ENCODE results near the gene POLN.

The POLN gene

DNA sequence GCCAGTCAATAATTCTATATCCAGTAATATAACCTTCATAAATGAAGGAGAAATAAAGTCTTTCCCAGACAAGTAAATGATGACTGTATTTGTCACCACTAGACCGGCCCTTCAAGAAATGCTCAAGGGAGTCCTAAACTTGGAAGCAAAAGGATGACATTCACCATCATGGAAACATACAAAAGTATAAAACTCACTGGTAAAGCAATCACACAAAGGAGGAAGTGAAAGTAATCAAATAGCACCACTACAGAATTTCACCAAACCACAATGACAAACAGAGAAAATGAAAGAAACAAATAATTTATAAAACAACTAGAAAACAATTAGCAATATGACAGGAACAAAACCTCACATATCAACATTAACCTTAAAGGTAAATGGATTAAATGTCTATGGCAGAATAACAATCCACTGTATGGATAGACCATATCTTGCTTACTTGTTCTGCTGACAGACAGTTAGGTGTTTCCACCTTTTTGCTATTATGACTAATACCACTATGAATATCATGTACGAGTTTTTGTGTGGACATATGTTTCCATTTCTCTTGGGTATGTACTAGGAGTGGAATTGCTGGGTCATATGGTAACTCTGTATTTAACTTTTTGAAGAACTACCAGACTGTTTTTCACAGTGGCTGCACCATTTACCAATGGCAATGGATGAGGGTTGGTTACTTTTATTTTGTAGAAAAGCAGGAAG, 137.9 kb downstream of the POLN start:
- Histone ChIP-seq H3K4me3 (no peak overlapping the region), H3K27ac (no peak overlapping the region)
- TF ChIP-seq, protein P1, sequence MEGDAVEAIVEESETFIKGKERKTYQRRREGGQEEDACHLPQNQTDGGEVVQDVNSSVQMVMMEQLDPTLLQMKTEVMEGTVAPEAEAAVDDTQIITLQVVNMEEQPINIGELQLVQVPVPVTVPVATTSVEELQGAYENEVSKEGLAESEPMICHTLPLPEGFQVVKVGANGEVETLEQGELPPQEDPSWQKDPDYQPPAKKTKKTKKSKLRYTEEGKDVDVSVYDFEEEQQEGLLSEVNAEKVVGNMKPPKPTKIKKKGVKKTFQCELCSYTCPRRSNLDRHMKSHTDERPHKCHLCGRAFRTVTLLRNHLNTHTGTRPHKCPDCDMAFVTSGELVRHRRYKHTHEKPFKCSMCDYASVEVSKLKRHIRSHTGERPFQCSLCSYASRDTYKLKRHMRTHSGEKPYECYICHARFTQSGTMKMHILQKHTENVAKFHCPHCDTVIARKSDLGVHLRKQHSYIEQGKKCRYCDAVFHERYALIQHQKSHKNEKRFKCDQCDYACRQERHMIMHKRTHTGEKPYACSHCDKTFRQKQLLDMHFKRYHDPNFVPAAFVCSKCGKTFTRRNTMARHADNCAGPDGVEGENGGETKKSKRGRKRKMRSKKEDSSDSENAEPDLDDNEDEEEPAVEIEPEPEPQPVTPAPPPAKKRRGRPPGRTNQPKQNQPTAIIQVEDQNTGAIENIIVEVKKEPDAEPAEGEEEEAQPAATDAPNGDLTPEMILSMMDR (IDR thresholded peaks at IDR 0.05), result no peak
- no peak for DNase-seq (ENCODE audit: low spot score)

DNA sequence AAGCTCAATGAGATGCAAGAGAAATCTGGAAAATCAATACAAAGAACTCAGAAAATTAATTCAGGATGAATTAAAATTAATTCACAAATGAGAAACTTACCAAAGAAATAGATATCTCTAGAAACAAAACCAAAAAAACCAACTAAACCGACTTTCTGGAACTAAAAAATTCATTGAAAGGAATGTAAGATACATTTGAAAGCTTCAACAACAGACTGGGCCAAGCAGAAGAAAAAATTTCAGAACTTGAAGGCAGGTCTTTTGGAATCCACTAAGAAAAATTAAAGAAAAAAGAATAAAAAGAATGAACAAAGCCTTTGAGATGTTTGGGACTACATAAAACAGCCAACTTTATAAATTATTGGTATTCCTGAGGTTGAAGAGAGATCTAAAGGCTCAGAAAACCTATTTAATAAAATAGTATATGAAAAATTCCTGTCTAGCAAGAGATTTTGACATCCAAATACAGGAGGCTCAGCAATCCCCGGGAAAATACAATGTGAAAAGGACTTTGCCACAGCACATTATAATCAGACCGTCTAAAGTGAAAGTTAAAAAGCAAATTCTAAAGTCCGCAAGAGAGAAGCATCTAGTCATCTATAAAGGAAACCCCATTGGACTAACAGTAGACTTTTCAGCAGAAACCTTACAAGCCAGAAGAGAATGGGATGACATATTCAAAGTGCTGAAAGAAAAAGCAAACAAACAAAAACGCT, 138.6 kb downstream of the POLN start:
- no peak overlapping the region for H3K4me3 ChIP-seq
- TF ChIP-seq, protein P1 (IDR thresholded peaks at IDR 0.05), result no peak
- no peak for DNase-seq (ENCODE audit: low spot score)
- no peak overlapping the region for H3K27ac ChIP-seq

DNA sequence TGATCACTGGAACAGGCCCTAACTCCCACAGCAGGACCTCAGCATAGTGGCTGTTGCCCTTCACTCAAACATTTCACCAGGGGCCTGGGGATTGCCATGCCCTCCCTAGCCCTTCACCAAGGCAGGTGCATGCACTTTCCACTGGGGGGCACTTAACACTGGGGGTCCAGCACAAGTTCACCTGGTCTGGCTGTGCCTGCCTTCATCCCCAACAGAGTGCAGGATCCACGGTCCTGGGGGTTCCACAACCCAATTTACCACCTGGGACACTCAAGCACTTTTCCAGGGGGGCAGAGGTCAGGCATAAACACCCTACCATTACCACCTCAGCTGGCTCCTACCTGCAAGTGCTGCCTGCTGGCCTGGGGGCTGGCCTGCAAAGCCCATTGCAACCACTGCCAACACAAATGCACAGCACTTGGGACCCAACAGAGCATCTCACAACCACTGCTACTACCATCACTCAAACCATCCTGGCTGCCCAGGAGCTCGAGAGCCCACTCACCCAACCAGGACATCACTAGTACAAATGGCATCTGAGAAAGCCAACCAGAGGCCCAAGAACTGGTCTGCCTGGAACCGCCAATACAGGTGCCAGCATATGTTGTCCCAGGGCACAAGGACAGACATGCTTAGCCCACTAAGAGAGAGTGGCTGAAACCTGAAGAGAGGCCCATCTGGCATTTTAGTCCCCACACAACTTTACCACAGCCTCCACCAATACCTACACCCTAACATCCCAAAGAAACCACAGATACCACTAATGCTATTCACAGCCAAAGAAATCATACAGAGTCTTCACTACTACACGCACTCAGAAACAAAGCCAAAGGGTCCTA, 139.7 kb downstream of the POLN start:
- DNase-seq (ENCODE audit: low spot score), result no peak
- TF ChIP-seq, protein P1 (IDR thresholded peaks at IDR 0.05), result no peak
- no peak overlapping the region for H3K27ac ChIP-seq
- no peak overlapping the region for H3K4me3 ChIP-seq

DNA sequence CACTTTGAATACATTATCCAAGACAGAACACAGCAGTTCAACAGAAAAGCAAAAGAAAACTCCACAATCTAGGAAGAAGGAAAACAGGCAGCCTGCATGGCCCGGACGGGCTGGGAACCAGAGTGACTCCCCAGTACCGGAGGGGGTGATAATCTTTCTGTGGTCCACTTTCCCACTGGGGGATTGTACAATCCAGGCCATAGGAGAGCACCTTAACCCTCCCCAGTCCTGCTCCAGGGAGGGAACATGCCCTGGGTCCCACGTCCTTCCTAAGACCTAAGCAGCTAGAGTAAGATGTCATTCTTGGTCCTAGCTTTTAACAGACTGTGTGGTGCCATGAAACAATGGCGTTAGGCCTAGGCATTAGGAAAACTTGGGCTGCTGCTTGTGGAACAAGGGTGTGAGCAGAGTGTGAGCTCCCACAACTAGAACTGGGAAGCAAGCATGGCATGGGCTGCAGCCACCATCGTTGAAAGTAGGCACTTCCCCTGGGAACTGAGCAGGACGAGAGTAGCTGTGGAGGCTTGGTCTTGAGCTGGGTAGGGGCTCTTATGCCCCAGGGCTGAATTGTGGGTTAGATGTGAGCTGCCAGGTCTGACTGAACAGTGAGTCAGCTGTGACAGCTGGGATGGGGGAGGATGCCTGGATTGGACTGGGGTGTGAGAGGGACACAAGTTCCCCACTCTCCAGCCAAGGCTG, 140.4 kb downstream of the POLN start:
- Histone ChIP-seq H3K27ac (no peak overlapping the region), H3K4me3 (no peak overlapping the region)
- DNase-seq (ENCODE audit: low spot score), result no peak
- TF ChIP-seq, protein P1 (IDR thresholded peaks at IDR 0.05), result no peak

DNA sequence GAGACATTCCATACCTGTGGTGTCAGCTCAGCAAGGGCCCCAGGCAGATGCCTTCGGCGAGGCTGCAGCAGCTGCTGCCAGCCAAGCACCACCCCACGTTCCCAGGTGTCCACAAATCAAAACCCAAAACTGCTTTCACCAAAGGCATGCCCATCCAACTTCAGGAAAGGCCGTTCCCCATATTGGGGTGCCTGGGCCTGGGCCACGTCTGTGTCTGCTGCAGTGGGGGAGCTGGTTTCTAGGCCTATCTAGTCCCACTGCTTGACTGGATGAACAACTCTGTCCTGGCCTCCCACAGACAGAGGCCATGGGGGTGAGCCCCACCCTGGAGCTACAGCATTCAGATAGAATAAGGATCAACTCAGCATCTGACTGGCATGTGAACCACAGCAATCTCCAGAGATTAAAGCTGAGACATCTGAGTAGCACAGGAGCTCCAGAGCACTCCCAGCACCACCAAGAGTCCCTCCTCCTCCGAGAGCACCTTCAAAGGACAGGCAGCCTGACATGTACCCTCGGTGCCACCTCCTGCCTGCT, 145.8 kb downstream of the POLN start:
- H3K27ac ChIP-seq, result no peak overlapping the region
- TF ChIP-seq, protein P1 (IDR thresholded peaks at IDR 0.05), result no peak
- H3K4me3 ChIP-seq, result no peak overlapping the region
- no peak for DNase-seq (ENCODE audit: low spot score)

DNA sequence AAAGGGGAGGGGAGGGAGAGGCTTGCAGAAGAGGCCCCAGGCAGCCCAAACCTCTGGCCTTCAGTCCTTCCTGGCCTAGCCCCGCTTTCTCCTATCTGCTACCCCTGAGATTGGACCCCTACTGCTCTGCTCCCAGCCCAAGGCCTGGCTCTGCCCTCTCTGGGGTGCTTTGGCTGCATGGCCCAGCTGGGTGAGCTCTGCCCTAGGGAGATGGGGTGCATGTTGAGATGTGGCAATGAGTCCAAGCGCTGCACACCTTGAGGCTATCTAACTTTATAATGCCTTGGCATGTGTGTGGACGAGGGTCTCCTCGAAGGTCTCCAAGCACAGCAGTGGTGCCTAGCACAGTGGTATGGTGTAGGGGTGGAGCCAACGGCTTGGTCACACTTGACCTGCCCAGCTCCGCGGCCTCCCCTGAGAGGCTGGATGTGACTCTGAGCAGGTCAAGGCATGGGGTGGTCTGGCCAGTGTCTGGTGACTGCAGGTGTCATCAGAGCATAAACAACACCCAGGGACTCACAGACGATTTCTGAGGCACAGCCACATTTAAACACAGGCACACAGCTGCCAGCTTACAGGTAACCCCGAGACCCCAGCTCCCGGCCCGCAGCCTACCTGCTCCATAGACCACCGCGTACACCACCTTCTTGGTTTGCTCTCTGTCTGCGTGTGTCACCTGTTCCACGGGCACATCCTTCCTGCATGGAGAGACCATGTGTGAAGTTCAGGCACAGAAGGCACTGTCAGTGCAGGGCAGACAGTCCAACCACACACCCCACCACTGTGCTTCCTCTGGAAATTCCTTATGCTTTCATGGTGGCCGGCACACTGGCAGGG, 146.5 kb downstream of the POLN start:
- Histone ChIP-seq H3K4me3 (no peak overlapping the region), H3K27ac (no peak overlapping the region)
- TF ChIP-seq, protein P1 (IDR thresholded peaks at IDR 0.05), result no peak
- DNase-seq (ENCODE audit: low spot score), result no peak
